Cerebellar cortex (tissue), 1 donor: ENCODE data around the gene RUVBL2.
A peak's percentile ranks its signal among the peaks of the same experiment; 100 is the strongest.

Experiments used
- DNase-seq: peaks from one replicate; pipeline ENCODE4 v3.0.0-alpha.2; 2015; ENCODE audit warnings: low spot score

Gene RUVBL2

GRCh38 chr19:48964205-48965039 lies 29.3 kb upstream of the RUVBL2 start:
- peak; percentile 74 for DNase-seq

GRCh38 chr19:48965040-48965805 lies 28.5 kb upstream of the RUVBL2 start, which contains the start of gene FTL:
TSS of gene FTL (plus strand) at chr19:48965309. CDS start at chr19:48965508, 199 bp downstream.
- peak; percentile 98 for DNase-seq

GRCh38 chr19:48965806-48966540 lies 27.7 kb upstream of the RUVBL2 start:
- peak; percentile 95 for DNase-seq

GRCh38 chr19:48966541-48967345 lies 26.9 kb upstream of the RUVBL2 start:
- DNase-seq, result peak; percentile 31

GRCh38 chr19:48967346-48968178 lies 26.1 kb upstream of the RUVBL2 start:
- peak; percentile 72 for DNase-seq

- DNase-seq, result peak; percentile 24
Observed at GRCh38 chr19:48968179-48968661, 25.5 kb upstream of the RUVBL2 start.

GRCh38 chr19:48968813-48969218 lies 24.9 kb upstream of the RUVBL2 start:
- DNase-seq, result no peak

GRCh38 chr19:48969276-48970138 lies 24.2 kb upstream of the RUVBL2 start:
- DNase-seq, result peak; percentile 88

GRCh38 chr19:48970139-48970766 lies 23.4 kb upstream of the RUVBL2 start:
- peak; percentile 59 for DNase-seq

- peak; percentile 92 for DNase-seq
Observed at GRCh38 chr19:48970923-48971395, 22.7 kb upstream of the RUVBL2 start.

GRCh38 chr19:48975947-48976847 lies 17.5 kb upstream of the RUVBL2 start:
- DNase-seq, result peak; percentile 76

- DNase-seq, result no peak
Observed at GRCh38 chr19:48977061-48977460, 16.6 kb upstream of the RUVBL2 start.

- no peak for DNase-seq
Observed at GRCh38 chr19:48982280-48982679, 11.4 kb upstream of the RUVBL2 start.

GRCh38 chr19:48985711-48986110 lies 8.0 kb upstream of the RUVBL2 start:
- DNase-seq, result no peak

- no peak for DNase-seq
Observed at GRCh38 chr19:48986211-48986610, 7.5 kb upstream of the RUVBL2 start.

- no peak for DNase-seq
Observed at GRCh38 chr19:48987323-48987722, 6.4 kb upstream of the RUVBL2 start.

- DNase-seq, result no peak
Observed at GRCh38 chr19:48988286-48988685, 5.4 kb upstream of the RUVBL2 start.

GRCh38 chr19:48988860-48989259 lies 4.8 kb upstream of the RUVBL2 start:
- no peak for DNase-seq
